Heart right ventricle (tissue), 16 donors: Measurements from ENCODE around the gene IFI6. TPM values are rescaled to one million over a fixed set of nuclear protein-coding genes. Genes with fewer than 3 reads are reported as not detected.

Source experiments
- ATAC-seq, 8 donors: fragments of 200-7000 bp; cut with Tn5 transposase; one replicate each; pipeline ENCODE4 v1.9.1; 2020; ENCODE audit warnings: mild to moderate bottlenecking in 8 of 8, moderate library complexity in 8 of 8, moderate number of reproducible peaks in 1 of 8
- DNase-seq, 2 donors: peaks; one replicate each; pipeline ENCODE4 v3.0.0-alpha.2; 2020
- H3K27ac ChIP-seq, 10 donors: fragments of 200-600 bp; sonication (generic) in 2 of 10; one replicate each; pipeline versions ENCODE4 v1.5.0 to v1.8.0; 2020 to 2022; ENCODE audit warnings: mild to moderate bottlenecking in 3 of 10
- H3K27me3 ChIP-seq, 7 donors: fragments of 200-600 bp; one replicate each; pipeline ENCODE4 v1.8.0; 2021 to 2022; ENCODE audit warnings: mild to moderate bottlenecking in 2 of 7
- H3K36me3 ChIP-seq, 9 donors: fragments of 200-600 bp; sonication (generic) in 1 of 9; one replicate each; pipeline versions ENCODE4 v1.5.0 to v1.8.0; 2020 to 2022; ENCODE audit warnings: mild to moderate bottlenecking in 2 of 9
- H3K4me1 ChIP-seq, 9 donors: fragments of 200-600 bp; sonication (generic) in 1 of 9; one replicate each; pipeline versions ENCODE4 v1.5.0 to v1.8.0; 2020 to 2022; ENCODE audit warnings: mild to moderate bottlenecking in 4 of 9
- H3K4me3 ChIP-seq, 10 donors: fragments of 200-600 bp; sonication (generic) in 2 of 10; one replicate each; pipeline versions ENCODE4 v1.5.0 to v1.8.0; 2020 to 2022; ENCODE audit warnings: mild to moderate bottlenecking in 7 of 10, moderate library complexity in 2 of 10
- H3K9me3 ChIP-seq, 11 donors: fragments of 200-600 bp in 10 of 11; sonication (generic) in 2 of 11; one replicate each; pipeline versions ENCODE4 v1.5.0 to v1.8.0; 2013 to 2022; ENCODE audit warnings: mild to moderate bottlenecking in 2 of 11, control low read depth in 1 of 11, moderate library complexity in 1 of 11
- WGBS, 2 donors: extraction: QIAGEN DNeasy Blood & Tissue Kit; methylation state at CpG; one replicate each; pipeline ENCODE4 v1.1.7; 2013; ENCODE audit warnings: inconsistent platforms in 1 of 2; 5-methylcytosine and 5-hydroxymethylcytosine counted together
- intact Hi-C, 10 donors: fragments of 100-400 bp; cut with DNase I; formaldehyde crosslinking; loops; one replicate each; pipeline versions ENCODE4 v1.11.1 to v1.14.2; 2022
- polyA plus RNA-seq, 2 donors: library from polyadenylated mRNA; stranded (reverse); fragments of 200-250 nt; gene quantifications; one replicate each; pipeline ENCODE4 v1.2.3, GENCODE V29; 2013
- total RNA-seq, 10 donors: library from RNA; stranded (reverse); fragmentation: NEBNext Ultra II Directional in 3 of 10; extraction: Animal tissue kit (Norgen Biotek cat#: 25700) in 3 of 10; gene quantifications; one replicate each; pipeline versions ENCODE4 v1.2.1 to v1.2.4, GENCODE V29; 2021 to 2023
- TF ChIP-seq, protein P1 (sequence below), 9 donors: fragments of 200-600 bp; sonication (generic) in 2 of 9; IDR thresholded peaks; one replicate each; pipeline versions ENCODE4 v1.5.0 to v1.8.0; 2021 to 2022; ENCODE audit warnings: antibody characterized with exemption in 9 of 9, mild to moderate bottlenecking in 5 of 9, moderate library complexity in 1 of 9
- donor health status: Arrhythmogenic right ventricular cardiomyopathy.
- donor health status: ischemic (EF 13 %, LVEDD 7.1; RV severe dilation, severe dysfunction).
- donor health status: healthy with polysubstance abuse.
- donor health status: DM: no; HTN: yes; CAD: no.
- donor health status: DM: no; HTN: no; CAD: no.
- donor health status: ischemic (EF 25% LVEDD 6.9; RV normal size, moderate dysfunction).
- donor health status: ischemic (EF 25% LVEDD 5.7; RV mildly dilated, moderate dysfunction).
- donor health status: healthy.
- donor health status: DM: yes; HTN: yes; CAD: no.
- donor health status: Ischemic cardiomyopathy.
- donor health status: ischemic (EF 35%, LVEDD 5.7; RV mildly dilated, moderate dysfunction).
- donor health status: nonischemic (EF 11% LVEDD 7.7; RV severe dilation, severe dysfunction).
- donor health status: DM: yes; HTN: yes; CAD: no.
- donor health status: PGD.
- donor health status: ischemic (EF 29% LVEDD 5.4; RV normal size, mild dysfunction).
- donor health status: nonischemic (EF 23%, LVEDD 6.1; RV moderate dilation, normal function).

The IFI6 gene
- total and polyA plus RNA-seq, 12 donors = 24.2 to 143 (median 48.5) TPM

DNA sequence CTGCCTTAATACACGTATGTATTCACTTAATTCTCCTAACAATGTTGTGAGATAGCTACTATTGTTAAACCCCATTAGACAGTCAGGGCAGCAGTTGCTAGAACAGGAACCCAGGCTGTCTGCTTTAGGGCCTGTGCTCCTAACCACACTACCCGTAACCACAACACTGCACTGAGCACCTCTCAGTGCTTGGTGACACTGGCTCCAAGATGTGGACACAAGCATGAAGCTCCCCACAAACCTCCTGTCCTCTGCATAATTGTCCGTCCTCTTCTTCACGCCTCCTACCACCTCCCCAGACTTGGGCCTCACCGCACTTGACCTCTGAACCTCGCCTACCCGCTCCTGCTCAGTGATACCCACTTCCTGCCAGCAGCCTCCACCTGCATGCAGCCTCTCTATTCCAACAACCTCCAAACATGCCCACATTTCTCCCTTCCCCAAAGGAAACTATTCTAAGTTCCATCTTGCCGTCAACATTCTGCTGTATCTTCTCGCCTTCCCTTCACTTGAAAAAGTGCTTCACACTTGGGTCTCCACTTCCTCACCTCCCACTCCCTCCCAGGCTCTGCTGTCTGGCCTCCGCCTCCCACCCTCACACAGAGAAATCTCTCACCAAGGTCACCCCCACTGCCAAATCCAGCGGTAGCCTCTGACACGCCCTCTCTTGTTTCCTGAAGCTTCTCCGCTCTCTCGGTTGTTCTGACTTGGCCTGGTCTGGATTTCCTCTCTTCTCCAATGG is 53.5 kb downstream of the IFI6 start:
- no peaks in the 10 kb centered on the region for H3K9me3 ChIP-seq
- peak overlapping the region in 1 of 10 donors; percentile 76 for H3K27ac ChIP-seq
- H3K4me3 ChIP-seq = no peak overlapping the region
- no peak for DNase-seq
- TF ChIP-seq, protein P1, sequence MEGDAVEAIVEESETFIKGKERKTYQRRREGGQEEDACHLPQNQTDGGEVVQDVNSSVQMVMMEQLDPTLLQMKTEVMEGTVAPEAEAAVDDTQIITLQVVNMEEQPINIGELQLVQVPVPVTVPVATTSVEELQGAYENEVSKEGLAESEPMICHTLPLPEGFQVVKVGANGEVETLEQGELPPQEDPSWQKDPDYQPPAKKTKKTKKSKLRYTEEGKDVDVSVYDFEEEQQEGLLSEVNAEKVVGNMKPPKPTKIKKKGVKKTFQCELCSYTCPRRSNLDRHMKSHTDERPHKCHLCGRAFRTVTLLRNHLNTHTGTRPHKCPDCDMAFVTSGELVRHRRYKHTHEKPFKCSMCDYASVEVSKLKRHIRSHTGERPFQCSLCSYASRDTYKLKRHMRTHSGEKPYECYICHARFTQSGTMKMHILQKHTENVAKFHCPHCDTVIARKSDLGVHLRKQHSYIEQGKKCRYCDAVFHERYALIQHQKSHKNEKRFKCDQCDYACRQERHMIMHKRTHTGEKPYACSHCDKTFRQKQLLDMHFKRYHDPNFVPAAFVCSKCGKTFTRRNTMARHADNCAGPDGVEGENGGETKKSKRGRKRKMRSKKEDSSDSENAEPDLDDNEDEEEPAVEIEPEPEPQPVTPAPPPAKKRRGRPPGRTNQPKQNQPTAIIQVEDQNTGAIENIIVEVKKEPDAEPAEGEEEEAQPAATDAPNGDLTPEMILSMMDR (IDR thresholded peaks at IDR 0.05) = no peak
- peaks cover 0 to 73% (median 10%) of the 10 kb centered on the region in 9 donors for H3K4me1 ChIP-seq
- intact Hi-C loops = loop anchor here in 1 of 10 donors (10.0 kb wide), 1 partner anchor 324 kb away; no protein-coding TSS in a partner anchor
- ATAC-seq = peak in 1 of 8 donors; percentile 46
- no peaks in the 10 kb centered on the region for H3K27me3 ChIP-seq
- 79 to 82% methylated on average over 14 of the region's 14 CpGs for WGBS, 2 donors
- peaks cover 0 to 56% (median 0%) of the 10 kb centered on the region in 9 donors for H3K36me3 ChIP-seq

DNA sequence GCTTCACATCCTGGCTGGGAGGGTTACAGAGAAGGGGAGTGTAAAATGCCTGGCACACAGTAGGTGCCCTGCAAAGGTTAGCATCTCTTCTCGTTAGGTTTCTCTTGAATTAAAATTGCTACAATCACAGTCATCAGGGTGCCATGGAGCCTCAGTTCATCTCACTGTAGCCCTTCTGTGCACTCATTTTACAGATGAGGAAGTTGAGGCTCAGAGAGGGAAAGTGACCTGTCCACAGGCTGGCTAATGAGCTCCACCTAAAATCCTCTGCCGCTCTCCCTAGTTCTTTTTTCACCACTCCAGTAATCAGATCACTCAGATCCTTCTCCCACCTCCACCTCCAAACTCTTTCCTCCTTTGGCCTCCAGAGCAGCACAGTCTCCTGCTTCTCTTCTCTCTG is 54.6 kb downstream of the IFI6 start:
- intact Hi-C loops = loop anchor here in 1 of 10 donors (10.0 kb wide), 1 partner anchor 323 kb away; no protein-coding TSS in a partner anchor
- DNase-seq (no peak), ATAC-seq (no peak)
- H3K4me1 ChIP-seq = peaks cover 0 to 63% (median 10%) of the 10 kb centered on the region in 9 donors
- peak overlapping the region in 1 of 10 donors; percentile 76 for H3K27ac ChIP-seq
- no peaks in the 10 kb centered on the region for H3K27me3 ChIP-seq
- H3K36me3 ChIP-seq = peaks cover 0 to 59% (median 0%) of the 10 kb centered on the region in 9 donors
- no peaks in the 10 kb centered on the region for H3K9me3 ChIP-seq
- no peak overlapping the region for H3K4me3 ChIP-seq
- 87 to 93% methylated on average over 2 of the region's 2 CpGs for WGBS, 2 donors
- TF ChIP-seq, protein P1 (IDR thresholded peaks at IDR 0.05) = no peak

DNA sequence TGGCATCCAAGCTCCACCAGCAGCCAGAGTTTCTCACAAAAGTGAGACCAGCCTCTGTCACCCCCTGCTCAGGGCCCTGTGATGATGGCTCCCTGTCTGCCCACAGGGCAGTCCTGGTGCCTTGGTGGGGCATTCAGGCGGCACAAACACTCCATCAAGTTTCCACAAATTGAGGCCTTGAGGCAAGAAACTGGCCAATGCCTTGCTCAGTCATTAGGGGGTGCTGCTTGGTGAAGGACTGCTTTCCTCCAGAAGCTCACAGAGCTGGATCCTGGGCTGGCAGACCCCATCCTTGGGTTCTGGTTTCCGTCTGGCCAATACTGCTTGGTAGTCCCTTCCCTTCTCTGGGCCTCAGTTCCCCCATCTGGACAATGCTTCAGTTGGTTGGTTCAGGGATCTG is 55.6 kb downstream of the IFI6 start:
- Histone ChIP-seq H3K27ac (peak overlapping the region in 1 of 10 donors; percentile 31), H3K4me3 (no peak overlapping the region), H3K36me3 (peaks cover 0 to 68% (median 0%) of the 10 kb centered on the region in 9 donors), H3K27me3 (no peaks in the 10 kb centered on the region), H3K9me3 (no peaks in the 10 kb centered on the region), H3K4me1 (peaks cover 0 to 54% (median 7%) of the 10 kb centered on the region in 9 donors)
- 93 to 97% methylated on average over 2 of the region's 2 CpGs for WGBS, 2 donors
- intact Hi-C loops = loop anchor here in 1 of 10 donors (10.0 kb wide), 1 partner anchor 322 kb away; no protein-coding TSS in a partner anchor
- TF ChIP-seq, protein P1 (IDR thresholded peaks at IDR 0.05) = peak in 3 of 9 donors; percentile 3 to 14 (median 13)
- no peak for DNase-seq
- ATAC-seq = no peak

Other genes starting within 250 kb of the IFI6 start
- gene WASF2, start 182.0 kb downstream of the IFI6 start, total RNA-seq = 10 to 100 TPM; 41.2 to 75.4 (median 52.0) TPM
- 10 to 100 TPM; 19.6 to 24.8 TPM for gene WASF2, start 182.0 kb downstream of the IFI6 start, polyA plus RNA-seq
- gene AHDC1, start 68.0 kb downstream of the IFI6 start, total RNA-seq = 10 to 100 TPM; 32.2 to 53.1 (median 42.9) TPM
- 10 to 100 TPM; 17.0 to 33.7 TPM for gene AHDC1, start 68.0 kb downstream of the IFI6 start, polyA plus RNA-seq
- gene FGR, start 37.0 kb downstream of the IFI6 start, total RNA-seq = 10 to 100 TPM in 1 of 10 donors, 1 to 10 TPM in 9; 1.4 to 11.0 (median 2.4) TPM
- 1 to 10 TPM; 4.8 to 6.9 TPM for gene FGR, start 37.0 kb downstream of the IFI6 start, polyA plus RNA-seq
- 10 to 100 TPM in 9 of 10 donors, 1 to 10 TPM in 1; 9.6 to 15.1 (median 13.1) TPM for gene FAM76A, start 53.8 kb upstream of the IFI6 start, total RNA-seq
- gene FAM76A, start 53.8 kb upstream of the IFI6 start, polyA plus RNA-seq = 1 to 10 TPM; 2.8 to 5.4 TPM
- gene STX12, start 101.0 kb upstream of the IFI6 start, total RNA-seq = 10 to 100 TPM; 17.2 to 45.7 (median 22.5) TPM
- 10 to 100 TPM; 15.1 to 20.4 TPM for gene STX12, start 101.0 kb upstream of the IFI6 start, polyA plus RNA-seq
- gene PPP1R8, start 158.6 kb upstream of the IFI6 start, total RNA-seq = 10 to 100 TPM; 19.2 to 33.4 (median 26.2) TPM
- 10 to 100 TPM; 13.9 to 24.8 TPM for gene PPP1R8, start 158.6 kb upstream of the IFI6 start, polyA plus RNA-seq
- 10 to 100 TPM in 2 of 10 donors, 1 to 10 TPM in 8; 2.5 to 29.3 (median 5.1) TPM for gene THEMIS2, start 200.4 kb upstream of the IFI6 start, total RNA-seq
- gene THEMIS2, start 200.4 kb upstream of the IFI6 start, polyA plus RNA-seq = 1 to 10 TPM; 5.6 to 7.3 TPM
- gene RPA2, start 242.4 kb upstream of the IFI6 start, total RNA-seq = 10 to 100 TPM; 20.2 to 63.5 (median 23.0) TPM
- gene RPA2, start 242.4 kb upstream of the IFI6 start, polyA plus RNA-seq = 10 to 100 TPM; 14.3 to 34.2 TPM